ENCODE measurements around the gene ATP1B1. TPM values are rescaled to one million over a fixed set of nuclear protein-coding genes. Genes with fewer than 3 reads are reported as not detected.

The ATP1B1 gene
- total RNA-seq, 1 experiment from 2014 or later = 44.4 TPM

DNA sequence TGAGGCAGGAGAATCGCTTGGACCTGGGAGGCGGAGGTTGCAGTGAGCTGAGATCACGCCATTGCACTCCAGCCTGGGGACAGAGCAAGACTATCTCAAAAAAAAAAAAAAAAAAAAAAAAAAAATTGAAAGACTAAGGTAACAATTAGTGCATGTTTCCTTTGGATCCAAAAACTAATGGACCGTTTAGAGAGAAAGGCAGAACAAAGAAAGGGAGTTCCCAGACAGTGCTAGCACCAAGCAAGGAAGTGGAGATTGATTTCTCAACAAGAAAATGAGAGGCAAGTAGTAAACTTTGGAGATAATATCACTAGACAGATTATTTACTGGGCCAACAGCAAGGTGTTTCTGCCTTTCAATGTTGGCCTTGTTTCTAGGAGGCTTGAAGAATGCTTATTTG lies 24.2 kb downstream of the ATP1B1 start:
- Histone ChIP-seq H2AK5ac (ENCODE audit: insufficient read length, low read length) (no peak overlapping the region), H3K79me2 (ENCODE audit: insufficient read depth, low read length) (no peaks in the 10 kb centered on the region), H3T11ph (ENCODE audit: low read length) (no peak overlapping the region), H2BK12ac (ENCODE audit: insufficient read length, low read depth, low read length) (no peak overlapping the region), H4K91ac (ENCODE audit: insufficient read length, low read depth, low read length) (no peak overlapping the region), H3K9ac (ENCODE audit: extremely low read depth, insufficient read length, low read length) (no peak overlapping the region), H3K79me1 (ENCODE audit: insufficient read depth, low read depth, low read length, poor library complexity, severe bottlenecking) (no peaks in the 10 kb centered on the region), H3K4ac (ENCODE audit: low read depth, low read length) (no peak overlapping the region), H3K4me1 (ENCODE audit: insufficient read depth, low read length) (no peaks in the 10 kb centered on the region; the same call in 1 of the 2 replicates), H4K20me1 (ENCODE audit: control insufficient read depth, insufficient read depth, insufficient read length) (no peaks in the 10 kb centered on the region), H3K4me2 (ENCODE audit: insufficient read depth, insufficient read length, low read length) (no peak overlapping the region), H4K8ac (replicated peaks; ENCODE audit: insufficient read length, low read depth, low read length) (no peak overlapping the region), H3K9me3 (ENCODE audit: control insufficient read depth, low read depth, low read length) (no peaks in the 10 kb centered on the region), H3K23ac (ENCODE audit: insufficient read length, low read depth, low read length) (no peak overlapping the region), H2AFZ (ENCODE audit: low read length) (no peak overlapping the region), H3K23me2 (ENCODE audit: insufficient read length, low read depth, low read length, poor library complexity, severe bottlenecking) (no peaks in the 10 kb centered on the region), H3K27ac (ENCODE audit: insufficient read length, low read depth, low read length) (no peak overlapping the region), H3K14ac (ENCODE audit: insufficient read depth, low read length) (no peak overlapping the region), H3K27me3 (ENCODE audit: insufficient read depth, low read length) (no peaks in the 10 kb centered on the region), H2BK120ac (ENCODE audit: low read depth, low read length, poor library complexity, severe bottlenecking) (no peak overlapping the region), H4K5ac (ENCODE audit: insufficient read length, low read depth, low read length) (no peak overlapping the region), H2BK5ac (ENCODE audit: insufficient read length, low read length) (no peak overlapping the region), H2BK20ac (ENCODE audit: low read depth, low read length, poor library complexity, severe bottlenecking) (no peak overlapping the region), H3K18ac (ENCODE audit: insufficient read length, low read depth, low read length) (no peak overlapping the region), H2BK15ac (ENCODE audit: low read depth, low read length) (no peak overlapping the region), H3K56ac (ENCODE audit: insufficient read length, low read depth, low read length) (no peak overlapping the region)
- WGBS (ENCODE audit: extremely low coverage, insufficient read length, low lambda C conversion rate) = no CpG with 5 or more reads among the region's 4 CpGs
- no peak overlapping the region for H3K27ac Mint-ChIP-seq
- DNase-seq = no peak
- no peak overlapping the region for H3K4me3 Mint-ChIP-seq
- peaks cover 14 to 18% of the 10 kb centered on the region in 2 experiments for H3K4me1 Mint-ChIP-seq
- H3K9me3 Mint-ChIP-seq = no peaks in the 10 kb centered on the region
- no peaks in the 10 kb centered on the region for H3K27me3 Mint-ChIP-seq (ENCODE audit: low read depth)
- TF ChIP-seq, protein P1, sequence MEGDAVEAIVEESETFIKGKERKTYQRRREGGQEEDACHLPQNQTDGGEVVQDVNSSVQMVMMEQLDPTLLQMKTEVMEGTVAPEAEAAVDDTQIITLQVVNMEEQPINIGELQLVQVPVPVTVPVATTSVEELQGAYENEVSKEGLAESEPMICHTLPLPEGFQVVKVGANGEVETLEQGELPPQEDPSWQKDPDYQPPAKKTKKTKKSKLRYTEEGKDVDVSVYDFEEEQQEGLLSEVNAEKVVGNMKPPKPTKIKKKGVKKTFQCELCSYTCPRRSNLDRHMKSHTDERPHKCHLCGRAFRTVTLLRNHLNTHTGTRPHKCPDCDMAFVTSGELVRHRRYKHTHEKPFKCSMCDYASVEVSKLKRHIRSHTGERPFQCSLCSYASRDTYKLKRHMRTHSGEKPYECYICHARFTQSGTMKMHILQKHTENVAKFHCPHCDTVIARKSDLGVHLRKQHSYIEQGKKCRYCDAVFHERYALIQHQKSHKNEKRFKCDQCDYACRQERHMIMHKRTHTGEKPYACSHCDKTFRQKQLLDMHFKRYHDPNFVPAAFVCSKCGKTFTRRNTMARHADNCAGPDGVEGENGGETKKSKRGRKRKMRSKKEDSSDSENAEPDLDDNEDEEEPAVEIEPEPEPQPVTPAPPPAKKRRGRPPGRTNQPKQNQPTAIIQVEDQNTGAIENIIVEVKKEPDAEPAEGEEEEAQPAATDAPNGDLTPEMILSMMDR (conservative IDR thresholded peaks at IDR 0.05) = no peak
- H3K36me3 Mint-ChIP-seq (ENCODE audit: insufficient read depth in 1 of 3, low read depth in 3 of 3) = peaks cover 20 to 53% (median 50%) of the 10 kb centered on the region in 3 experiments; a peak in 6 of 7 replicates

All from H9 (cell line).